Duodenal mucosa (tissue), 2 donors: ENCODE measurements around the gene DLG2.

Source experiments
- H3K27ac ChIP-seq: one replicate; pipeline ENCODE4 v1.7.0; 2013; ENCODE audit warnings: low read depth, low read length
- H3K27me3 ChIP-seq, 2 donors: one replicate each; pipeline ENCODE4 v1.7.0; 2013; ENCODE audit warnings: low read length in 2 of 2, control low read depth in 1 of 2; ENCODE audit not compliant: insufficient read depth in 2 of 2, control insufficient read depth in 1 of 2
- H3K36me3 ChIP-seq, 2 donors: one replicate each; pipeline ENCODE4 v1.7.0; 2013; ENCODE audit warnings: low read length in 2 of 2, control low read depth in 1 of 2; ENCODE audit not compliant: insufficient read depth in 2 of 2, control insufficient read depth in 1 of 2
- H3K4me1 ChIP-seq, 2 donors: one replicate each; pipeline ENCODE4 v1.7.0; 2013; ENCODE audit warnings: low read length in 2 of 2, control low read depth in 1 of 2; ENCODE audit not compliant: insufficient read depth in 2 of 2, control insufficient read depth in 1 of 2
- H3K4me3 ChIP-seq, 2 donors: one replicate each; pipeline ENCODE4 v1.7.0; 2013; ENCODE audit warnings: low read length in 2 of 2, low read depth in 1 of 2
- H3K9ac ChIP-seq, 2 donors: one replicate each; pipeline ENCODE4 v1.7.0; 2013; ENCODE audit warnings: low read length in 2 of 2, low read depth in 1 of 2
- H3K9me3 ChIP-seq, 2 donors: one replicate each; pipeline ENCODE4 v1.7.0; 2013; ENCODE audit warnings: low read length in 2 of 2, control low read depth in 1 of 2; ENCODE audit not compliant: control insufficient read depth in 1 of 2

Gene DLG2

DNA sequence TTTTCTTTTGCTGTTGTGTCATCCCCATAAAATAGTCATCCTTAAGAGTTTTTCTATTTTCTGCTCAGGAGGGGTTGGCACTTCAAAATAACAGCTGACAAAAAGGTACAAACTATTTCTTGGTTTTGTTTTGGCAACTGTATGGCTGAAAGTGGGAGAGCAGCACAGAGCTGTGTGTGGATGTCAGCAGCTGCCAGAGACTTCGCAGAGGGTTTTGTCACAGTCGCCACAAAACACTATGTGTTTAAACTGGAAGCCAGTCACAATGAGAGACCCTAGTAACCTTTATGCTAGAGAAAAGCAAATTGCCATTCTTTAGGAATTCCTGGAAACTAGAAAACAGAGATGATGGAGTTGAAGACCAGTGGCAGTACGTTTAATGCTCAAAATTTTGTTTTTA, 2151.4 kb downstream of the DLG2 start:
- no peaks in the 10 kb centered on the region for H3K4me1 ChIP-seq
- no peaks in the 10 kb centered on the region for H3K27me3 ChIP-seq
- H3K9me3 ChIP-seq: no peaks in the 10 kb centered on the region

DNA sequence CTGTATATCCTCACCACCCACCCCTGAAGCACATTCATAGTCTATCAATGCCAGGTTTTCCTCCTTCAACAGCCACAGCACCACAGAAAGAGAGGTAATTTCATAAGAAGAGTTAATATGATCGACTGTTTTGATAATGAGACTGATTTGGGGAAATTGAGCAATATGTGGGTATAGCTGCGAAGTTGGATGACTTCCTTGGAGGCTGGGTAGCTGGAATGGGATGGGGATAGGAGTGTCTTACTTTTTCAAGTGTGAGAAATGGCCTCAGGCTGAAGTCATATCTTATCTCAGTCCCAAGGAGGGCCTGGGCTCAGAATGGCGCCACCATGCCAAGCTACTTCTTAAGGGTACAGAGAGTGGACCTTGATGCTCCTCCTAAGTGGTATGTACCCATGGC, 2153.4 kb downstream of the DLG2 start:
- Histone ChIP-seq H3K4me3 (no peak overlapping the region), H3K27me3 (no peaks in the 10 kb centered on the region), H3K4me1 (no peaks in the 10 kb centered on the region), H3K9me3 (no peaks in the 10 kb centered on the region), H3K27ac (no peak overlapping the region), H3K36me3 (no peaks in the 10 kb centered on the region), H3K9ac (no peak overlapping the region)

More for the DNA sequence above, 2151.4 kb downstream of the DLG2 start:
- Histone ChIP-seq H3K27ac (no peak overlapping the region), H3K4me3 (no peak overlapping the region), H3K36me3 (no peaks in the 10 kb centered on the region), H3K9ac (no peak overlapping the region)

DNA sequence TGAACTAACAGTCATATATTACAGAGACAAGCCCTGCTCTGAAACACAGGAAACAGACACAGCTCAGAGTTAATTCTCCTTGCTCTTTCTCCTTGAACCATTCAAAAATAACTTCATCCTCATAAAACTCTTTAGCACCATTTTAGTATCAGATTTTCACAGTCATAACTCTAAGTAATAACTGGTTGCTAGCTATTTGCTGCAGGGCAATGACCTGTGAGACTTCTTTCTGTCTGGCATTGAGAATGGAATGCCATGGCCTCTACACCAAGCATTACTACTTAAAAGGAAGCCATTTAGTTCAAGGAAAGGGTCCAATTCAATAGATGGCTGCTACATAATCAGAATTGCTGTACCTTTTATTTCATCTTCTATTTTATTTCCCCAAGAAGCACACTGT, 2154.3 kb downstream of the DLG2 start:
- Histone ChIP-seq H3K9me3 (no peaks in the 10 kb centered on the region), H3K36me3 (no peaks in the 10 kb centered on the region), H3K4me1 (no peaks in the 10 kb centered on the region), H3K4me3 (no peak overlapping the region), H3K27me3 (no peaks in the 10 kb centered on the region), H3K27ac (no peak overlapping the region), H3K9ac (no peak overlapping the region)

DNA sequence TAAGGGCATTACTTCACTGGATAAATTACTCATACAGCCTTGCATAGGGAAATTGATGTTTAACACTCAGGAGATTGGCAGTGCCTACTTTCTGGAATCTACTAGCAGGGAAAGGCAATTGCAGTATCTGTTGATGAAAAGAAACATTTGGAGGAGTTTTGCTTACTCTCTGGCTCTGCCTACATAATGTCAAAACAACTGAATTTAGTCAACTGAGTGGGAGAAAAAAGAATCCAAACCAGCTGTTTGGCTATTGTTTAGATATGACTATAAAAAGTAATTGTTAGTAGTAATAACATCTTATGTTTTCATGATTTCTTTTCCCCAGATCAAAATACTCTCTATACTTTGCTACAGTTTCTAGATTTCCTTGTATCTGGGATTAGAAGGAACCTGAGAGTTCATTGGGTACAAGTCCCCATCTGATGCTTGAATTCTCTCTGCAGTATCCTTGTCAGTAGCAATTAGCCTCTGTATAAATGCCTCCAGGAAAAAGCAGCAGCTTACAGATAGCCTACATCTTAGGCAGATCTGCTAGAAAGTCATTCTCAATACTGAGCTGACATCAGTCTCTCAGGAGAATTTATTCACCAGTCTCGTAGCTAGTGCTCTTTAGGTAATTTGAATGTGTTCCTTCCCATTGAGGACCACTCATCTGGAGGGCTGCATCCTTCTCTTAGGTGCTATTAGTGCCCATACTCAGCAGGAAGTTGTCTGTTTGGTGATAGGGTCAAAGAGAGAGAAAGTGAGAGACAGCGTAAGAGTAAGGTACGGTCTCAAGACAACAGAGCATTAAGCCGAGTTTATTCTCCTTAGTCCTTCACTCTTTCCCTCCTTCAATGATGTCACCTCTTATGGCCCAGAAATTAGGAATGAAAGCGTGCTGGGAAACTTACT, 2155.1 kb downstream of the DLG2 start:
- no peaks in the 10 kb centered on the region for H3K27me3 ChIP-seq
- H3K4me3 ChIP-seq: no peak overlapping the region
- H3K9me3 ChIP-seq: no peaks in the 10 kb centered on the region
- no peaks in the 10 kb centered on the region for H3K36me3 ChIP-seq
- H3K27ac ChIP-seq: no peak overlapping the region
- H3K9ac ChIP-seq: no peak overlapping the region
- H3K4me1 ChIP-seq: no peaks in the 10 kb centered on the region

DNA sequence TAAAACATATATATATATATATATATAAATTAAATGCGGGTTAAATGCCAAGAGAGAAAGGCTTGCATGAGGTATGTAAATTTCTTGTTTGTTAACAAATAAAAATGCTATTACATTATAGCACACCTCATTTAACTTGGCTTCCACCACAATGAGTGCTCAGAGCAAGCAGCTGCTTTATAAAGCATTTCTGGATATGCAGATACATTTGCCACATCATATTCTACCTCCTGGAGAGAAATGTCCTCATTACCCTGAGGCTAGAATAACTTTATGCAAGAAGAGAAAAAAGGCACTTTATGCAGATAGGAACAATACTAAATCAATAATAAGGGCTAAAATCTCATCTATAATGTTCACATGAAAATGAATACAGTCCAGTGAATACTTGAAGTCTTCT, 2159.3 kb downstream of the DLG2 start:
- Histone ChIP-seq H3K9me3 (no peaks in the 10 kb centered on the region), H3K4me1 (no peaks in the 10 kb centered on the region), H3K9ac (no peak overlapping the region), H3K36me3 (no peaks in the 10 kb centered on the region), H3K27ac (no peak overlapping the region), H3K4me3 (no peak overlapping the region), H3K27me3 (no peaks in the 10 kb centered on the region)

DNA sequence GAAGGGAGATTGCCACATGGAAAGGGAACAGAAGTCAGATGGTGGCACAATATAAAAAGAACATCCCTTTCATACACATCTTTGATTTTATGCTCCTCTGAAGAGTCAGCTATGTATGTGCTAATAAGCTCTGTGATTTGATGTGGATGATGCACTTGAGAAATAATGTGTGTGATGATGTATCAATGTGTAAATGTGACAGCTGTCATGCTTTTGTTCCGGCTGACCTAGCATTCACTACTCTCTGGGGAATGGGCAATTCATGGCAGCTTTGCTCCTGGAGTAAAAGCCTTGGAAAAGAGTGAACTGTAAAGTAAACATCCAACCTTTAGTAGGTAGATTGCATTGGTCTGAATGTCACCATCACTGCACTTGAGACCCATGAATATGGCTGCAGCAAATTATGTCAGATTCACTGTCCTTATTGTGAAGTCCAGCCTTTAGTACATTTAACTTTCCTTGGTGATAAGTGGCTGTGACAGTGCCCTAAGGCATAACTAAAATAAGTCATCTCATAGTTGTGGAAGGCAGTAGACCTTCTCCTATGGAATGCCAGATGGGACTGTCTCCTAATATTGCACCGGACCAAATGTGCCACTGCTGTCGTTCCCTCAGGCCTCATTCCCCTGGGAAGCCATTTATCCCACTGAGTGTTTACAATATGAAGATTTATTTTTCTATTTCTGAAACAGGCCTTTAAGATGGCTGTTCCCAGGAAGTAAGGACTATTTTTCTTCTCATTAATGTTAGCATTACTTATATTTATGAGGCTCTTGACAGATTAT, 2162.8 kb downstream of the DLG2 start:
- Histone ChIP-seq H3K9ac (no peak overlapping the region), H3K27ac (no peak overlapping the region), H3K27me3 (no peaks in the 10 kb centered on the region), H3K4me3 (no peak overlapping the region), H3K9me3 (no peaks in the 10 kb centered on the region), H3K36me3 (no peaks in the 10 kb centered on the region), H3K4me1 (no peaks in the 10 kb centered on the region)

DNA sequence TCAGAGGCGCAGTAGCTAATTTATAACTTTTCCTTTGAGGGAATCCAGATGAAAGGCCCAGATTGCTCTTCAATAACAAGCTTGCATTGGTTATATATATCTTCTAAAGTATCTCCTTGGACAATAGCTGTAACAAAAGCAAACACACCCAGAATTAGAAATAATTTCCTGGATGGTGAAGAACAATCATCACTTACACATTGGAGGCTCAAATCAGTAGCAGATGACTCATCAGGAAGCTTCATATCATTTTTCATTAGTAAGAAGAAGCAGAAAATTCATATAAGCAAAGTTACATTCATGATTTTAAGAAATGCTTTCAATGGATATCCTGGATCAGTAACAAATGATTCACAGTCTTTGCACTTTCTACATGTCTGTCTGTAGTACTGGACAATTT, 2167.3 kb downstream of the DLG2 start:
- H3K9ac ChIP-seq: no peak overlapping the region
- H3K27ac ChIP-seq: no peak overlapping the region
- no peaks in the 10 kb centered on the region for H3K4me1 ChIP-seq
- no peaks in the 10 kb centered on the region for H3K36me3 ChIP-seq
- H3K9me3 ChIP-seq: no peaks in the 10 kb centered on the region
- no peaks in the 10 kb centered on the region for H3K27me3 ChIP-seq
- H3K4me3 ChIP-seq: no peak overlapping the region

DNA sequence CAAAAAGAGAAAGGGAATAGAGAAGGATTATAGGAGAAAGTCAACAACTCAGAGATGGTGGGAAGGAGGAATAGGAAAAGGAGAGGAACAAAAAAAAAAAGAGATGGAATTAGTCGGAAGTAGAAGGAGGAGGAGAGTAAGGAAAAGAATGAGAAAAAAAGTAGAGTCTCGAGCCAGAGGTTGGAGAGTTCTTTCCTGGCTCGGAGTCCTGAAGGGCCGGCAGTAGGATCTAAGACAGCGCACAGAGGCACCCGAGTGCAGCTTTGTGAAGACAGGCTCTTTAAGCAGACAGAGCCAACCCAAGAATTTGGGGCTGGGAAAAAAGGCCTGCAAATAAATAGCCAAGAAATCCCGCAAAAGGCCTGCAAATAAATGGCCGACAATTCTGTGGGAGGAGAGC, 2170.6 kb downstream of the DLG2 start:
- no peak overlapping the region for H3K27ac ChIP-seq
- H3K36me3 ChIP-seq: no peaks in the 10 kb centered on the region
- no peaks in the 10 kb centered on the region for H3K9me3 ChIP-seq
- no peaks in the 10 kb centered on the region for H3K4me1 ChIP-seq
- no peak overlapping the region for H3K4me3 ChIP-seq
- no peaks in the 10 kb centered on the region for H3K27me3 ChIP-seq
- H3K9ac ChIP-seq: no peak overlapping the region

DNA sequence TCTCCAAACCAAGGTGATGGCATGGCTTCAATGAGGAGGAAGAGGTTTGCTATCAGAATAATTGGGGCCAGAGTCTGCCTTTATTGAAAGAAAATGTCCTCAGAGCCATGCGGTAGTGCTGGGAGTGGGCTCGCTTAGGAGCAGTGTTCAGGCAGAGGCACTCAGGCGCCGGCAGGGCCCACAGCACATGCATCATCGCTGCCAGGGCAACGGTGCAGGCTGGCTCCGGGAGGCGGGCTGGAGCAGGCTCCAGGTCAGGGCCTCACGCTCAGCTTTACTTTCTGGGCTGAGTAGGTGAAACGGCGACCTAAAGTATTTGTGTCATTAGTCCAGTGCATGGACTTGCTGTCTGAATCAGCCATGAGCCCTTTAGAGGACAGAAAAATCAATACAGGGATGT, 2171.1 kb downstream of the DLG2 start:
- Histone ChIP-seq H3K27me3 (no peaks in the 10 kb centered on the region), H3K9me3 (no peaks in the 10 kb centered on the region), H3K4me3 (no peak overlapping the region), H3K36me3 (no peaks in the 10 kb centered on the region), H3K4me1 (no peaks in the 10 kb centered on the region), H3K27ac (no peak overlapping the region), H3K9ac (no peak overlapping the region)

DNA sequence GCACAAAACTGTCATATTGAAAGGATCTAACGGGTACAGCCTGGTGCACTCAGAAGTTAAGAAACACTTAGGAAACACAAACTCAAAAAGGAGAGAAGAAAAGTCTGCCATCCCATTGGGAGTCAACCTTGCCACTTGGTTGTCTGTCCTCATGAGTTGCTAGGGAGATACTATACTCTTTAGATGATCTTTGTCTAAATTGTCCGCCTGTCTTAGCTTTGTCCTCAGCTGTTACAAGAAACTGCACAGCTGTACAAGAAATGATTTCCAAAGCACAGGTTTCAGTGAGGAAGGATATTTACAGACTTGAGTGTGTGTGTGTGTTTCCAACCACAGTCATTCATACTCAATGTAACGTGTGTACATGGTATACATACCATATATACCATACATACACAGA, 2171.8 kb downstream of the DLG2 start:
- Histone ChIP-seq H3K4me3 (no peak overlapping the region), H3K9me3 (no peaks in the 10 kb centered on the region), H3K27me3 (no peaks in the 10 kb centered on the region), H3K27ac (no peak overlapping the region), H3K36me3 (no peaks in the 10 kb centered on the region), H3K4me1 (no peaks in the 10 kb centered on the region), H3K9ac (no peak overlapping the region)
